HG03039 (cell line): ENCODE results near the gene FKRP.
"Not testable (repeated sequence)": the region's sequence is repeated elsewhere in the genome, so short reads cannot be mapped to it uniquely, and the experiment has no call there.

Experiments used
- ATAC-seq: cut with Tn5 transposase; IDR thresholded peaks from one replicate; pipeline ENCODE4 v1.9.1; 2021; ENCODE audit warnings: mild to moderate bottlenecking, moderate library complexity; ENCODE audit not compliant: unreplicated experiment

The FKRP gene

GRCh38 chr19:46785054-46785979 lies 39.5 kb downstream of the FKRP start:
- no peak for ATAC-seq

DNA sequence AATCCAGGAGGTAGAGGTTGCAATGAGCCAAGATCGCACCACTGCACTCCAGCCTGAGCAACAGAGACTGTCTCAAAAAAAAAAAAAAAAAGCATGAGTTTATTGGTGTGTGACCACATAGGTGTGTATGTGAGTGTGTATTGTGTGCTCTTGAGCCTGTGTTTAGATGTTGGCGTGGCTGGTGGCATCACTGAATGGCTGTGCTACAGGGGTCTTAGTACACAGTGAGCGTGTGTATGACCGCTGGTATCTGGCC lies 40.1 kb downstream of the FKRP start:
- no peak for ATAC-seq

GRCh38 chr19:46786236-46787039 lies 40.6 kb downstream of the FKRP start:
- ATAC-seq, result peak; percentile 29

- ATAC-seq, result no peak
Observed at GRCh38 chr19:46787040-46787330, 41.1 kb downstream of the FKRP start.

GRCh38 chr19:46787331-46788261 lies 41.7 kb downstream of the FKRP start:
- no peak for ATAC-seq

DNA sequence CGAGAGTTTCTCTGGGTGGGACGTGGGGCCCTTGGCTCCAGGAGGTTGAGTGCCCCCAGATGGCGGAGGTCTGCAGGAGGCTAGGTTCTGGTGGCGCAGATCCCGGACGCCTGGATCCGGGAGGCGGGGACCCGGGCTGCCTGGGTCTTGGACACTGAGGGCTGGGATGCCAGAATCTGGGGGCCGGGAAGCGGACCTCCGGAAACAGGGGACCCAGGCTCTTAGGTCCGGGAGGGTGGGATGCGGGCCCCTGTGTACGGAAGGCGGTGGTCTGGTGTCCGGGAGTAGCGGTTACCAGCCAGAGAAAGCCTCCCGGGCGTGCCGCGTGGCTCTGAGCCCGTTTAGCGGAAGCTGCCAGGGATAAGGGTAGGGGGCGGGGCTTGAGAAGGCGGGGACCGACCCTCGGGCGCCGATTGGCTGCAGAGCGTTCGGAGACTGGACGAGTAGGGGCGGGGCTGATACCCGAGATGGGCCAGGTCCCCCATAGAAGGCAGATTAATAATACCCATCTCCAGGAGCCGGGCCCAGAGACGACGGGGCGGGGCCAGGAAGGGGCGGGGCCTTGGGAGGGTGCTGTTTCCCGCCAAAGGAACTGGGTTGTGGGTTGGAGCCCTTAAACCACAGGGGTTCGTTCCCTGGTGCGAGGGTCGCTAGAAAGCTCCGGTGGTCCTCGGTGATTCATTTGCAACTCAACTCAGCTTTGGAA lies 42.6 kb downstream of the FKRP start, which contains the start of gene SLC1A5:
SLC1A5 (minus strand) TSS at position 333 of the 706 bp plus-strand sequence. CDS start 629 bp downstream, outside the sequence.
- ATAC-seq, result peak; percentile 46

DNA sequence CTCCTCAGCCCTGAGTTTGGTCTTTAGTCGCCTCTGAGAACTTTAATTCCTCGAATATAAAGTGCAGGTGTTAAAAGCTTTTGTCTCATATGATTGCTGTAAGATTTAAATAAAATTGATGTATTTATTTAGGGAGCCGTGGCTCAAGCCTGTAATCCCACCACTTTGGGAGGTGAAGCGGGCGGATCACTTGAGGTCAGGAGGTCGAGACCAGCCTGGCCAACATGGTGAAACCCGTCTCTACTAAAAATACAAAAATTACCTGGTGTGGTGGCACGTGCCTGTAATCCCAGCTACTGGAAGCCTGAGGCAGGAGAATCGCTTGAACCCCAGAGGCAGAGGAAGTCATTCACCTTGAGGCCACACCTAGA lies 43.1 kb downstream of the FKRP start:
- no peak for ATAC-seq

DNA sequence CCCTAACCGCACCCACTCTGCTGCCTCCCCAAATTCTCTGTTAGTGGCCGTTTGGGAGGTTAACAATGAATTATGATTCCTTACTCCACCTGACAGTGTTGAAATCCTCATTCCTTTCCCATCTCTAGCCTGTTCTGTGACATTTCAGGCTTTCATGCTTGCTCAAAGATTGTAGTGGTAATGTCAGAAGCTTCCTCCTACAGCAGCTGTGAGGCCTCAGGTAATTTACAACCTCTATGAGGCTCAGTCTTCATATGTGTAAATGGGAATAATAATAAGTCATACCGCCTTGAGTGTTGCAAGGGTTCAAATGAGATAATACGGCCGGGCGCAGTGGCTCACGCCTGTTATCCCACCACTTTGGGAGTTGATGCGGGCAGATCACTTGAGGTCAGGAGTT lies 43.5 kb downstream of the FKRP start:
- ATAC-seq, result no peak

DNA sequence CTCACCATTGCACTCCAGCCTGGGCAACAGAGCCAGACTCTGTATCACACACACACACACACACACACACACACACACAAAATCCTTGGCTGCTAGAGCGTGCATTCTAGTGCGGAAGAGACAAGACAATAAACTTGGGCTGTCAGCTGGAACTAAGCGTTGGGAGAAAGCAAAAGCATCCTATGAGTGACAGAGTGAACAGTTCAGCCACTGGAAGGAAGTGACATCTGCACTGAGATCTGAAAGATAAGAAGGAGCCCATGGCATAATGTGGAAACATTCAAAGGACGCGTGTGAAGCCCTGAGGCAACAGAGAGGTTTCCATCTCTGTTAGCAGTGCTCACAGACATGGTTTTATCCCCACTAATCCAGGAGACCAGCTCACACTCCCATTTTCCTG lies 46.1 kb downstream of the FKRP start:
- ATAC-seq, result no peak

DNA sequence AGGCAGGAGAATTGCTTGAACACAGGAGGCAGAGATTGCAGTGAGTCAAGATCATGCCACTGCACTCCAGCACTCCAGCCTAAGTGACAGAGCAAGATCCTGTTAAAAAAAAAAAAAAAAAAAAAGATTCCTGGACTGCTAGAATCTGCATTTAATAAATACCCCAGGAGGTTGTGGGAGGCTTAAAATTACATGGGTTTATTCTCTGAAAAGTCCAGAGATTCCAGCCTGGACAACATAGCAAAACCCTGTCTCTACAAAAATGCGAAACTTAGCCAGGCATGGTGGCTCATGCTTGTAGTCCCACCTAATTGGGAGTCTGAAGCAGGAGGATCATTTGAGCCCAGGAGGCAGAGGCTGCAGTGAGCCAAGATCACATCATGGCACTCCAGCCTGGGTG lies 52.0 kb downstream of the FKRP start:
- no peak for ATAC-seq

DNA sequence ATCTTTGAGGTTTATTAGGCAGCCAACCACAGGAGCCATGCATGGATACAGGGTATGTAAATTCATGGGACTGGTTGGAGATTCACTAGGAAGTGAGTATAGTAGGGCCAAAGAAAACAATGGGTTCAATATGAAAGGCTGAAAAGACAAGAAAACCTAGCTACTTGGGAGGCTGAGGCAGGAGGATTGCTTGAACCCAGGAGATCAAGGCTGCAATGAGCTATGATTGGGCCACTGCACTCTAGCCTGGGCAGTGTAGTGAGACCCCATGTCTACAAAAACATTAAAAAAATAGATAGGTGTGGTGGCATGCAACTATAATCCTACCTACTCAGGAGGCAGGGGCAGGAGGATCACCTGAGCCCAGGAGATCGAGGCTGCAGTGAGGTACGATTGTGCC lies 52.9 kb downstream of the FKRP start:
- no peak for ATAC-seq

GRCh38 chr19:46802152-46802551 lies 56.3 kb downstream of the FKRP start:
- ATAC-seq, result no peak

GRCh38 chr19:46803555-46803954 lies 57.7 kb downstream of the FKRP start:
- ATAC-seq, result no peak

DNA sequence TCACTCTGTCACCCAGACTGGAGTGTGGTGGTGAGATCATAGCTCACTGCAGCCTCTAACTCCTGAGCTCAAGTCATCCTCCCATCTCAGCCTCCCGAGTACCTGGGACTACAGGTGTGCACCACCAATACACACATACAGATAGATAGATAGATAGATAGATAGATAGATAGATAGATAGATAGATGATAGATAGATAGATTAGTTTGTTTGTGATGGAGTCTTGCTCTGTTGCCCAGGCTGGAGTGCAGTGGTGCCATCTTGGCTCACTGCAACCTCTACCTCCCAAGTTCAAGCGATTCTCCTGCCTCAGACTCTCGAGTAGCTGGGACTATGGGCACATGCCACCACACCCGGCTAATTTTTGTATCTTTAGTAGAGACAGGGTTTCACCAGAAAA lies 58.6 kb downstream of the FKRP start:
- ATAC-seq, result not testable (repeated sequence)

- ATAC-seq, result no peak
Observed at GRCh38 chr19:46806656-46807055, 60.8 kb downstream of the FKRP start.
